HEK293 (cell line): ENCODE data around the gene PRR15L.

Experiments
- IKZF3 ChIP-seq: fragments of 450-650 bp; IDR thresholded peaks from 2 replicates; pipeline ENCODE4 v1.5.0; 2018; ENCODE audit warnings: missing biosample characterization, mild to moderate bottlenecking, missing genetic modification characterization, moderate library complexity
- KLF1 ChIP-seq: fragments of 450-650 bp; formaldehyde crosslinking; IDR thresholded peaks from 2 replicates; pipeline ENCODE4 v1.5.1; 2016; ENCODE audit warnings: missing biosample characterization, missing genetic modification characterization
- PRDM1 ChIP-seq: fragments of 450-650 bp; formaldehyde crosslinking; IDR thresholded peaks from 2 replicates; pipeline ENCODE4; 2016; ENCODE audit warnings: missing biosample characterization, missing genetic modification characterization
- YY1 ChIP-seq: fragments of 450-650 bp; formaldehyde crosslinking; IDR thresholded peaks from 2 replicates; pipeline ENCODE4 v1.5.1; 2018; ENCODE audit warnings: missing biosample characterization, missing genetic modification characterization
- ZFP37 ChIP-seq: fragments of 450-650 bp; formaldehyde crosslinking; IDR thresholded peaks from 2 replicates; pipeline ENCODE4 v1.5.1; 2016; ENCODE audit warnings: missing biosample characterization, missing genetic modification characterization
- ZNF184 ChIP-seq: fragments of 450-650 bp; IDR thresholded peaks from 2 replicates; pipeline ENCODE4 v1.5.1; 2018; ENCODE audit warnings: missing biosample characterization, mild to moderate bottlenecking, missing genetic modification characterization
- ZNF19 ChIP-seq: fragments of 450-650 bp; formaldehyde crosslinking; IDR thresholded peaks from 2 replicates; pipeline ENCODE4; 2016; ENCODE audit warnings: missing biosample characterization, missing genetic modification characterization, low read depth
- ZNF23 ChIP-seq: fragments of 450-650 bp; formaldehyde crosslinking; IDR thresholded peaks from 2 replicates; pipeline ENCODE4 v1.5.1; 2016; ENCODE audit warnings: missing biosample characterization, missing genetic modification characterization, borderline replicate concordance
- ZNF302 ChIP-seq: fragments of 450-650 bp; formaldehyde crosslinking; IDR thresholded peaks from 2 replicates; pipeline ENCODE4 v1.5.1; 2016; ENCODE audit warnings: missing biosample characterization, missing genetic modification characterization, low read depth
- ZNF341 ChIP-seq: fragments of 450-650 bp; formaldehyde crosslinking; IDR thresholded peaks from 2 replicates; pipeline ENCODE4; 2016; ENCODE audit warnings: low read depth, missing biosample characterization, missing genetic modification characterization
- ZNF366 ChIP-seq: fragments of 450-650 bp; formaldehyde crosslinking; conservative IDR thresholded peaks from 2 replicates; pipeline ENCODE4 v1.5.1; 2016; ENCODE audit warnings: missing biosample characterization, missing genetic modification characterization
- ZNF416 ChIP-seq: fragments of 450-650 bp; formaldehyde crosslinking; IDR thresholded peaks from 2 replicates; pipeline ENCODE4 v1.5.1; 2016; ENCODE audit warnings: missing biosample characterization, missing genetic modification characterization
- ZNF510 ChIP-seq: fragments of 450-650 bp; formaldehyde crosslinking; IDR thresholded peaks from 2 replicates; pipeline ENCODE4 v1.5.1; 2018; ENCODE audit warnings: mild to moderate bottlenecking, missing genetic modification characterization, missing biosample characterization; ENCODE audit not compliant: insufficient replicate concordance
- ZNF530 ChIP-seq: fragments of 450-650 bp; formaldehyde crosslinking; IDR thresholded peaks from 2 replicates; pipeline ENCODE4 v1.5.1; 2016; ENCODE audit warnings: low read depth, missing biosample characterization, missing genetic modification characterization
- ZNF544 ChIP-seq: fragments of 450-650 bp; formaldehyde crosslinking; IDR thresholded peaks from 2 replicates; pipeline ENCODE4 v1.5.0; 2017; ENCODE audit warnings: missing biosample characterization, missing genetic modification characterization
- ZNF561 ChIP-seq: fragments of 450-650 bp; IDR thresholded peaks from 2 replicates; pipeline ENCODE4 v1.5.1; 2018; ENCODE audit warnings: missing biosample characterization, missing genetic modification characterization, borderline replicate concordance
- ZNF571 ChIP-seq: fragments of 450-650 bp; formaldehyde crosslinking; IDR thresholded peaks from 2 replicates; pipeline ENCODE4 v1.5.0; 2017; ENCODE audit warnings: missing biosample characterization, missing genetic modification characterization
- ZNF624 ChIP-seq: fragments of 450-650 bp; formaldehyde crosslinking; IDR thresholded peaks from 2 replicates; pipeline ENCODE4 v1.5.1; 2017; ENCODE audit warnings: missing biosample characterization, missing genetic modification characterization
- ZNF701 ChIP-seq: fragments of 450-650 bp; formaldehyde crosslinking; IDR thresholded peaks from 2 replicates; pipeline ENCODE4 v1.5.1; 2016; ENCODE audit warnings: missing biosample characterization, missing genetic modification characterization
- ZNF777 ChIP-seq: fragments of 450-650 bp; formaldehyde crosslinking; IDR thresholded peaks from 2 replicates; pipeline ENCODE4 v1.5.1; 2017; ENCODE audit warnings: missing biosample characterization, missing genetic modification characterization, borderline replicate concordance
- TF ChIP-seq, protein P1 (sequence below): fragments of 450-650 bp; formaldehyde crosslinking; IDR thresholded peaks from 2 replicates; pipeline ENCODE4 v1.5.1; 2017; ENCODE audit warnings: missing biosample characterization, missing genetic modification characterization
- TF ChIP-seq, protein P2 (sequence below): fragments of 450-650 bp; formaldehyde crosslinking; IDR thresholded peaks from 2 replicates; pipeline ENCODE4 v1.5.1; 2016; ENCODE audit warnings: missing biosample characterization, missing genetic modification characterization
- TF ChIP-seq, protein P3 (sequence below): fragments of 450-650 bp; formaldehyde crosslinking; IDR thresholded peaks from 2 replicates; pipeline ENCODE4 v1.5.0; 2017; ENCODE audit warnings: missing biosample characterization, missing genetic modification characterization, borderline replicate concordance
- TF ChIP-seq, protein P4 (sequence below): fragments of 450-650 bp; formaldehyde crosslinking; conservative IDR thresholded peaks from 2 replicates; pipeline ENCODE4 v1.5.1; 2016; ENCODE audit warnings: low read depth, missing biosample characterization, missing genetic modification characterization
- TF ChIP-seq, protein P5 (sequence below): fragments of 450-650 bp; formaldehyde crosslinking; IDR thresholded peaks from 2 replicates; pipeline ENCODE4 v1.5.1; 2016; ENCODE audit warnings: missing biosample characterization, missing genetic modification characterization
- TF ChIP-seq, protein P6 (sequence below): fragments of 450-650 bp; formaldehyde crosslinking; IDR thresholded peaks from 2 replicates; pipeline ENCODE4 v1.5.1; 2016; ENCODE audit warnings: missing biosample characterization, missing genetic modification characterization

PRR15L gene

DNA sequence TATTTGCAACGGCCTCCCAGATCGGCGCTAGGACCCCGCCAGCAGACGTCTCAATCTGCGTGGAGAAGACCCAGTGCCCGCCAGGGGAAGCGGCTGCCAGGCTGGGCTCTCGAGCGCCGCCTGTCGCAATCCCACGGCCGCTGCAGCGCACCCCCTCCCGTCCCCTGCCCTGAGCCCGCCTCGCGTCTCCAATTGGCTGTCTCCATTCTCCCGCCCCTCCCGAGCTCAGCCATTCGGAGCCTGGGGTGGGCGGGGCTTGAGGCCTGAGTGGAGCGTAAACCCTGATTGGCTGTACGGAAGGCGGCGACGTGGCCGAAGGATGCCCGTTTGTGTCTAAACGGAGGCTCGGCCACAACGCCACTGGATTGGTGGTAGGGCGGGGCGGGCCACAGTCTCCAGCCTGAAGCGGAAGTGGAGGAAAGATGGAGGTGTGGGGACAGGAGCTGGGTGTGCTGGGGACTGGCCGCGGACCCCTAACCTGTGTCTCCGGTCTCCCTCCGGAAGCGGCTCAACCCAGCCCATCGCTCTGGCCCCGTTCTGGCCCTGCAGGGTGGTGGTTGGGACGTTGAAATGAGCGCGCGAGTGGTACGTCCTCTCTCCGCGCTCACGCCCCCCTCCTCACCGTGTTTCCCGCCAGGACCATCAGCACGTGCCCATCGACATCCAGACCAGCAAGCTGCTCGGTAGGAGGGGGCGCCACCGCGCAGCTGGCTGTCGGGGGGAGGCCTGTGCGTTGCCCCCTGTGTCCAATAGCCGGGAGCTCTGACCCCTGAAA, 13.2 kb upstream of the PRR15L start, which contains the start of gene CDK5RAP3 (continued):
- TF ChIP-seq, protein P1, sequence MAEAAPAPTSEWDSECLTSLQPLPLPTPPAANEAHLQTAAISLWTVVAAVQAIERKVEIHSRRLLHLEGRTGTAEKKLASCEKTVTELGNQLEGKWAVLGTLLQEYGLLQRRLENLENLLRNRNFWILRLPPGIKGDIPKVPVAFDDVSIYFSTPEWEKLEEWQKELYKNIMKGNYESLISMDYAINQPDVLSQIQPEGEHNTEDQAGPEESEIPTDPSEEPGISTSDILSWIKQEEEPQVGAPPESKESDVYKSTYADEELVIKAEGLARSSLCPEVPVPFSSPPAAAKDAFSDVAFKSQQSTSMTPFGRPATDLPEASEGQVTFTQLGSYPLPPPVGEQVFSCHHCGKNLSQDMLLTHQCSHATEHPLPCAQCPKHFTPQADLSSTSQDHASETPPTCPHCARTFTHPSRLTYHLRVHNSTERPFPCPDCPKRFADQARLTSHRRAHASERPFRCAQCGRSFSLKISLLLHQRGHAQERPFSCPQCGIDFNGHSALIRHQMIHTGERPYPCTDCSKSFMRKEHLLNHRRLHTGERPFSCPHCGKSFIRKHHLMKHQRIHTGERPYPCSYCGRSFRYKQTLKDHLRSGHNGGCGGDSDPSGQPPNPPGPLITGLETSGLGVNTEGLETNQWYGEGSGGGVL = peak; percentile 60; the same call in 1 of the 2 replicates
- TF ChIP-seq IKZF3 (no peak), ZFP37 (tag by site-specific recombination) (0 out of 2 replicates have a peak, but pooled peaks have one; percentile 43), ZNF366 (tag by site-specific recombination) (peak; percentile 89), ZNF302 (no peak), ZNF23 (tag by site-specific recombination) (no peak), KLF1 (peak; percentile 73), YY1 (tag by site-specific recombination) (peak; percentile 89), ZNF184 (tag by site-specific recombination) (peak; percentile 9; the same call in 1 of the 2 replicates), ZNF777 (tag by site-specific recombination) (no peak), ZNF624 (no peak), ZNF510 (tag by site-specific recombination) (no peak), ZNF561 (tag by site-specific recombination) (peak; percentile 94; the same call in 1 of the 2 replicates), ZNF19 (tag by site-specific recombination) (no peak), PRDM1 (tag by site-specific recombination) (no peak), ZNF701 (tag by site-specific recombination) (no peak), ZNF544 (tag by site-specific recombination) (no peak), ZNF416 (tag by site-specific recombination) (no peak), ZNF530 (no peak), ZNF571 (tag by site-specific recombination) (no peak), ZNF341 (tag by site-specific recombination) (peak; percentile 82)
- TF ChIP-seq, protein P2, sequence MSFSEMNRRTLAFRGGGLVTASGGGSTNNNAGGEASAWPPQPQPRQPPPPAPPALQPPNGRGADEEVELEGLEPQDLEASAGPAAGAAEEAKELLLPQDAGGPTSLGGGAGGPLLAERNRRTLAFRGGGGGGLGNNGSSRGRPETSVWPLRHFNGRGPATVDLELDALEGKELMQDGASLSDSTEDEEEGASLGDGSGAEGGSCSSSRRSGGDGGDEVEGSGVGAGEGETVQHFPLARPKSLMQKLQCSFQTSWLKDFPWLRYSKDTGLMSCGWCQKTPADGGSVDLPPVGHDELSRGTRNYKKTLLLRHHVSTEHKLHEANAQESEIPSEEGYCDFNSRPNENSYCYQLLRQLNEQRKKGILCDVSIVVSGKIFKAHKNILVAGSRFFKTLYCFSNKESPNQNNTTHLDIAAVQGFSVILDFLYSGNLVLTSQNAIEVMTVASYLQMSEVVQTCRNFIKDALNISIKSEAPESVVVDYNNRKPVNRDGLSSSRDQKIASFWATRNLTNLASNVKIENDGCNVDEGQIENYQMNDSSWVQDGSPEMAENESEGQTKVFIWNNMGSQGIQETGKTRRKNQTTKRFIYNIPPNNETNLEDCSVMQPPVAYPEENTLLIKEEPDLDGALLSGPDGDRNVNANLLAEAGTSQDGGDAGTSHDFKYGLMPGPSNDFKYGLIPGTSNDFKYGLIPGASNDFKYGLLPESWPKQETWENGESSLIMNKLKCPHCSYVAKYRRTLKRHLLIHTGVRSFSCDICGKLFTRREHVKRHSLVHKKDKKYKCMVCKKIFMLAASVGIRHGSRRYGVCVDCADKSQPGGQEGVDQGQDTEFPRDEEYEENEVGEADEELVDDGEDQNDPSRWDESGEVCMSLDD = peak; percentile 66; the same call in 1 of the 2 replicates
- TF ChIP-seq, protein P3, sequence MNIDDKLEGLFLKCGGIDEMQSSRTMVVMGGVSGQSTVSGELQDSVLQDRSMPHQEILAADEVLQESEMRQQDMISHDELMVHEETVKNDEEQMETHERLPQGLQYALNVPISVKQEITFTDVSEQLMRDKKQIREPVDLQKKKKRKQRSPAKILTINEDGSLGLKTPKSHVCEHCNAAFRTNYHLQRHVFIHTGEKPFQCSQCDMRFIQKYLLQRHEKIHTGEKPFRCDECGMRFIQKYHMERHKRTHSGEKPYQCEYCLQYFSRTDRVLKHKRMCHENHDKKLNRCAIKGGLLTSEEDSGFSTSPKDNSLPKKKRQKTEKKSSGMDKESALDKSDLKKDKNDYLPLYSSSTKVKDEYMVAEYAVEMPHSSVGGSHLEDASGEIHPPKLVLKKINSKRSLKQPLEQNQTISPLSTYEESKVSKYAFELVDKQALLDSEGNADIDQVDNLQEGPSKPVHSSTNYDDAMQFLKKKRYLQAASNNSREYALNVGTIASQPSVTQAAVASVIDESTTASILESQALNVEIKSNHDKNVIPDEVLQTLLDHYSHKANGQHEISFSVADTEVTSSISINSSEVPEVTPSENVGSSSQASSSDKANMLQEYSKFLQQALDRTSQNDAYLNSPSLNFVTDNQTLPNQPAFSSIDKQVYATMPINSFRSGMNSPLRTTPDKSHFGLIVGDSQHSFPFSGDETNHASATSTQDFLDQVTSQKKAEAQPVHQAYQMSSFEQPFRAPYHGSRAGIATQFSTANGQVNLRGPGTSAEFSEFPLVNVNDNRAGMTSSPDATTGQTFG (tag by site-specific recombination) = no peak
- TF ChIP-seq, protein P4, sequence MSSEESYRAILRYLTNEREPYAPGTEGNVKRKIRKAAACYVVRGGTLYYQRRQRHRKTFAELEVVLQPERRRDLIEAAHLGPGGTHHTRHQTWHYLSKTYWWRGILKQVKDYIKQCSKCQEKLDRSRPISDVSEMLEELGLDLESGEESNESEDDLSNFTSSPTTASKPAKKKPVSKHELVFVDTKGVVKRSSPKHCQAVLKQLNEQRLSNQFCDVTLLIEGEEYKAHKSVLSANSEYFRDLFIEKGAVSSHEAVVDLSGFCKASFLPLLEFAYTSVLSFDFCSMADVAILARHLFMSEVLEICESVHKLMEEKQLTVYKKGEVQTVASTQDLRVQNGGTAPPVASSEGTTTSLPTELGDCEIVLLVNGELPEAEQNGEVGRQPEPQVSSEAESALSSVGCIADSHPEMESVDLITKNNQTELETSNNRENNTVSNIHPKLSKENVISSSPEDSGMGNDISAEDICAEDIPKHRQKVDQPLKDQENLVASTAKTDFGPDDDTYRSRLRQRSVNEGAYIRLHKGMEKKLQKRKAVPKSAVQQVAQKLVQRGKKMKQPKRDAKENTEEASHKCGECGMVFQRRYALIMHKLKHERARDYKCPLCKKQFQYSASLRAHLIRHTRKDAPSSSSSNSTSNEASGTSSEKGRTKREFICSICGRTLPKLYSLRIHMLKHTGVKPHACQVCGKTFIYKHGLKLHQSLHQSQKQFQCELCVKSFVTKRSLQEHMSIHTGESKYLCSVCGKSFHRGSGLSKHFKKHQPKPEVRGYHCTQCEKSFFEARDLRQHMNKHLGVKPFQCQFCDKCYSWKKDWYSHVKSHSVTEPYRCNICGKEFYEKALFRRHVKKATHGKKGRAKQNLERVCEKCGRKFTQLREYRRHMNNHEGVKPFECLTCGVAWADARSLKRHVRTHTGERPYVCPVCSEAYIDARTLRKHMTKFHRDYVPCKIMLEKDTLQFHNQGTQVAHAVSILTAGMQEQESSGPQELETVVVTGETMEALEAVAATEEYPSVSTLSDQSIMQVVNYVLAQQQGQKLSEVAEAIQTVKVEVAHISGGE (tag by site-specific recombination) = peak; percentile 87
- TF ChIP-seq, protein P5, sequence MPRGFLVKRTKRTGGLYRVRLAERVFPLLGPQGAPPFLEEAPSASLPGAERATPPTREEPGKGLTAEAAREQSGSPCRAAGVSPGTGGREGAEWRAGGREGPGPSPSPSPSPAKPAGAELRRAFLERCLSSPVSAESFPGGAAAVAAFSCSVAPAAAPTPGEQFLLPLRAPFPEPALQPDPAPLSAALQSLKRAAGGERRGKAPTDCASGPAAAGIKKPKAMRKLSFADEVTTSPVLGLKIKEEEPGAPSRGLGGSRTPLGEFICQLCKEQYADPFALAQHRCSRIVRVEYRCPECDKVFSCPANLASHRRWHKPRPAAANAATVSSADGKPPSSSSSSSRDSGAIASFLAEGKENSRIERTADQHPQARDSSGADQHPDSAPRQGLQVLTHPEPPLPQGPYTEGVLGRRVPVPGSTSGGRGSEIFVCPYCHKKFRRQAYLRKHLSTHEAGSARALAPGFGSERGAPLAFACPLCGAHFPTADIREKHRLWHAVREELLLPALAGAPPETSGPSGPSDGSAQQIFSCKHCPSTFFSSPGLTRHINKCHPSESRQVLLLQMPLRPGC = peak; percentile 81
- TF ChIP-seq, protein P6, sequence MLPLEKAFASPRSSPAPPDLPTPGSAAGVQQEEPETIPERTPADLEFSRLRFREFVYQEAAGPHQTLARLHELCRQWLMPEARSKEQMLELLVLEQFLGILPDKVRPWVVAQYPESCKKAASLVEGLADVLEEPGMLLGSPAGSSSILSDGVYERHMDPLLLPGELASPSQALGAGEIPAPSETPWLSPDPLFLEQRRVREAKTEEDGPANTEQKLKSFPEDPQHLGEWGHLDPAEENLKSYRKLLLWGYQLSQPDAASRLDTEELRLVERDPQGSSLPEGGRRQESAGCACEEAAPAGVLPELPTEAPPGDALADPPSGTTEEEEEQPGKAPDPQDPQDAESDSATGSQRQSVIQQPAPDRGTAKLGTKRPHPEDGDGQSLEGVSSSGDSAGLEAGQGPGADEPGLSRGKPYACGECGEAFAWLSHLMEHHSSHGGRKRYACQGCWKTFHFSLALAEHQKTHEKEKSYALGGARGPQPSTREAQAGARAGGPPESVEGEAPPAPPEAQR = no peak
